ENCODE data around the gene LIFR. TPM values are rescaled to one million over a fixed set of nuclear protein-coding genes. Genes with fewer than 3 reads are reported as not detected.

The LIFR gene
- total and polyA plus RNA-seq, 2 donors, result 27.5 to 33.8 TPM

DNA sequence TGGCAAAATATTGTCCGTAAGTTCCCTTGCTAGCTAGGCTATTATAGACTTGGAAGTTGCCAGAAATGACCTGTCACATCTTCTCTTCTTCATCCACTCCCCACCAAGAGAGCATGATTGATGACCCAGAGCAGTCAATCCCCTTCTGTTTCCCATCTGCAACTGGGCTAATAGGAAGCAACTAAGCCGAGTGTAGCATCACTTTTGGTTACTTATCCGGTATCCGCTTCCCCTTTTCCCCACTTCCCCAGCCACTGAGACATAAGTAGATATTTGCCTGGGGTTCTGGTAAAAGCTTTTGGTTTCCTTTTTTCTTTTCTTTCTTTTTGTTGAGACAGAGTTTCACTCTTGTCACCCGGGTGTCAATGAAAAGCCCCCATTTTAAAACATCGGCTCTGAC, 29.4 kb upstream of the LIFR start:
- no peak for DNase-seq (ENCODE audit: low read depth in 6 of 9, low spot score in 9 of 9)
- Histone ChIP-seq H3K9me3 (ENCODE audit: control insufficient read depth in 2 of 2, insufficient read depth in 1 of 2, low read length in 1 of 2) (no peaks in the 10 kb centered on the region), H3K4me3 (ENCODE audit: low read length in 2 of 2) (no peak overlapping the region), H3K36me3 (ENCODE audit: control insufficient read depth in 2 of 2, insufficient read depth in 2 of 2, low read length in 1 of 2) (no peaks in the 10 kb centered on the region), H3K27me3 (ENCODE audit: control insufficient read depth in 2 of 2, insufficient read depth in 1 of 2, low read length in 1 of 2) (no peaks in the 10 kb centered on the region), H3K4me1 (ENCODE audit: control insufficient read depth in 2 of 2, insufficient read depth in 2 of 2, low read length in 2 of 2) (no peaks in the 10 kb centered on the region), H3K27ac (ENCODE audit: low read depth in 1 of 2, low read length in 1 of 2) (no peak overlapping the region)
- WGBS, result 45% methylated on average over 6 of the region's 6 CpGs

DNA sequence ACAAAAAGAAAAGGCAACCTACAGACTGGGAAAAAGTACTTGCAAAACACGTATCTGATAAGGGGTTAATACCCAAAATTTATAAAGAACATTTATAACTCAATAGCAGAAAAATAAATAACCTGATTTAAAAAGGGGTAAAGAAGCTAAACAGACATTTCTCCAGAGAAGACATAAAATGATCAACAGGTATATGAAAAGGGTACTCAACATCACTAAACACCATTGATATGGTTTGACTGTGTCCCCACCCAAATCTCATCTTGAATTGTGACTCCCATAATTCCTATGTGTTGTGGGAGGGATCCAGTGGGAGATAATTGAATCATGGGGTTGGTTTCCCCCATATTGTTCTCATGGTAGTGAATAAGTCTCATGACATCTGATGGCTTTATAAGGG, 27.1 kb upstream of the LIFR start:
- no peak overlapping the region for H3K27ac ChIP-seq (ENCODE audit: low read depth in 1 of 2, low read length in 1 of 2)
- no peaks in the 10 kb centered on the region for H3K4me1 ChIP-seq (ENCODE audit: control insufficient read depth in 2 of 2, insufficient read depth in 2 of 2, low read length in 2 of 2)
- H3K36me3 ChIP-seq (ENCODE audit: control insufficient read depth in 2 of 2, insufficient read depth in 2 of 2, low read length in 1 of 2), result no peaks in the 10 kb centered on the region
- no peaks in the 10 kb centered on the region for H3K9me3 ChIP-seq (ENCODE audit: control insufficient read depth in 2 of 2, insufficient read depth in 1 of 2, low read length in 1 of 2)
- WGBS, result 86% methylated on average over 1 of the region's 1 CpG
- no peak for DNase-seq (ENCODE audit: low read depth in 6 of 9, low spot score in 9 of 9)
- H3K4me3 ChIP-seq (ENCODE audit: low read length in 2 of 2), result no peak overlapping the region
- no peaks in the 10 kb centered on the region for H3K27me3 ChIP-seq (ENCODE audit: control insufficient read depth in 2 of 2, insufficient read depth in 1 of 2, low read length in 1 of 2)

DNA sequence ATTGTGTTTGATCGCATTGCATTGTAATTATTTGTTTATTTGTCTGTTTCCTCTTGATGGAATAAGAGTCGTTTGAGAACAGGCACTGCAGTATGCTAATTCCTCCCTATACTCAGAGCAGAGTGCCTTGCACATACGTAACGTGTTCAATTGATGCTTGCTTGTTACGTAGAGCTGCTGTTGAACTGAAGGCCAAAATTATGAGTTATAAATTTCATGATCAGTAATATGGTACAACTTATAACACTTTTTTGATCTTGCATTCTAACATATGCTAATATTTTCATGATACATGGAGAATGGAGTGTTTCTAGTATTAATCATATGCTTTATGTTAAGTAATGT, 26.5 kb upstream of the LIFR start:
- no peak overlapping the region for H3K27ac ChIP-seq (ENCODE audit: low read depth in 1 of 2, low read length in 1 of 2)

DNA sequence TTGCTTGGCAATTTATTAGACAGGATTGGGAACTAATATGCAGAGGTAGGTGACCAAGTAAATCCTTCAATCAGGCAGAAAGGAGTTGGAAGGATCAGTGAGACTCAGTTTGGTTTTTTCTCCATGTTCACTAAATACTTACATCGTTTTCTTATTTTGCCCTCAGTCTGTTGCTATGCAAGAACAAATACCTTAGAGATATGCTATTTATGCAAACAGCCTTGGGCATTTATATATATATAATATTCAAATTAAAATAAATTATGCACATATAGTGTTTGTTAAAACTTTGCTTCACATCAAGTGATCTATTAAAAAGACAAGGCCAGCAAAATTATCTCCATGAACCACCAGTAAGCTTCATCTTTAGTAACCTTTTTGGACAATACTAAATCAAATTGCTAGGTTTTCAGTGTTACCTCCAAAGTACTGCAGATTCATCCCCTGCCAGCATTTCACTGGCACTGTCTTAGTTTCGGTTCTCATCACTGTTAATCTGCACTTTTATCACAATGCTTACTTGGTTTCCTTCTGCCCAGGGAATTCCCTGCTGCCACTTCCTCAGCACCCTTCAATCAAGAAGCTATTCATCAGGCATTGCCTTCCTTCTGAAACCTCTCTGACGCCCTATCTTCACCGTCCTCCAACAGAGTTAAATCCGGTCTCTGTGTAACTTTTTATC, 26.0 kb upstream of the LIFR start:
- 27% methylated on average over 5 of the region's 5 CpGs for WGBS
- Histone ChIP-seq H3K4me3 (ENCODE audit: low read length in 2 of 2) (no peak overlapping the region), H3K4me1 (ENCODE audit: control insufficient read depth in 2 of 2, insufficient read depth in 2 of 2, low read length in 2 of 2) (no peaks in the 10 kb centered on the region), H3K36me3 (ENCODE audit: control insufficient read depth in 2 of 2, insufficient read depth in 2 of 2, low read length in 1 of 2) (no peaks in the 10 kb centered on the region), H3K27ac (ENCODE audit: low read depth in 1 of 2, low read length in 1 of 2) (no peak overlapping the region), H3K27me3 (ENCODE audit: control insufficient read depth in 2 of 2, insufficient read depth in 1 of 2, low read length in 1 of 2) (no peaks in the 10 kb centered on the region), H3K9me3 (ENCODE audit: control insufficient read depth in 2 of 2, insufficient read depth in 1 of 2, low read length in 1 of 2) (no peaks in the 10 kb centered on the region)
- no peak for DNase-seq (ENCODE audit: low read depth in 6 of 9, low spot score in 9 of 9)

More for the DNA sequence above, 26.5 kb upstream of the LIFR start:
- 38% methylated on average over 5 of the region's 5 CpGs for WGBS
- H3K4me3 ChIP-seq (ENCODE audit: low read length in 2 of 2), result no peak overlapping the region
- H3K4me1 ChIP-seq (ENCODE audit: control insufficient read depth in 2 of 2, insufficient read depth in 2 of 2, low read length in 2 of 2), result no peaks in the 10 kb centered on the region
- no peaks in the 10 kb centered on the region for H3K9me3 ChIP-seq (ENCODE audit: control insufficient read depth in 2 of 2, insufficient read depth in 1 of 2, low read length in 1 of 2)
- no peaks in the 10 kb centered on the region for H3K36me3 ChIP-seq (ENCODE audit: control insufficient read depth in 2 of 2, insufficient read depth in 2 of 2, low read length in 1 of 2)
- no peak for DNase-seq (ENCODE audit: low read depth in 6 of 9, low spot score in 9 of 9)
- no peaks in the 10 kb centered on the region for H3K27me3 ChIP-seq (ENCODE audit: control insufficient read depth in 2 of 2, insufficient read depth in 1 of 2, low read length in 1 of 2)

DNA sequence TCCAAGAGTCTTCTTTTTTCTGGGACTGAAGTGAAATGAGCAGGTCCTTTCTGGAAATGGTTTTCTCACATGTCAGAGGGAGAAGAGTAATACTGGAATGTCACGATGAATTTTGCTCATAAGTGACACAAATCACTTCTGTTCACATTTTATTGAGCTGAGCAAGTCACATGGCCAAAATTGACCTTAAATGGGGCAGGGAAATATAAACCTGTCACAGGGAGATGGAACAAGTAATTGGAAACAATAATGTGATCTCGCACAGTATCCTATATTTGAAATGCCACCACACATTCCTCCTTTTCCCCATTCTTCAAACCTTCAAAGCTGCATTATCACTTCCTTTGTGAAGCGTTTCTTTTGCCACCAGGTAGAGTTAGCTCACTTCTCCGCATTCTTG, 25.2 kb upstream of the LIFR start:
- Histone ChIP-seq H3K27me3 (ENCODE audit: control insufficient read depth in 2 of 2, insufficient read depth in 1 of 2, low read length in 1 of 2) (no peaks in the 10 kb centered on the region), H3K9me3 (ENCODE audit: control insufficient read depth in 2 of 2, insufficient read depth in 1 of 2, low read length in 1 of 2) (no peaks in the 10 kb centered on the region), H3K4me1 (ENCODE audit: control insufficient read depth in 2 of 2, insufficient read depth in 2 of 2, low read length in 2 of 2) (peaks cover 0 to 2% of the 10 kb centered on the region in 2 donors), H3K36me3 (ENCODE audit: control insufficient read depth in 2 of 2, insufficient read depth in 2 of 2, low read length in 1 of 2) (no peaks in the 10 kb centered on the region), H3K4me3 (ENCODE audit: low read length in 2 of 2) (no peak overlapping the region), H3K27ac (ENCODE audit: low read depth in 1 of 2, low read length in 1 of 2) (no peak overlapping the region)
- 91% methylated on average over 4 of the region's 4 CpGs for WGBS
- DNase-seq (ENCODE audit: low read depth in 6 of 9, low spot score in 9 of 9), result no peak

DNA sequence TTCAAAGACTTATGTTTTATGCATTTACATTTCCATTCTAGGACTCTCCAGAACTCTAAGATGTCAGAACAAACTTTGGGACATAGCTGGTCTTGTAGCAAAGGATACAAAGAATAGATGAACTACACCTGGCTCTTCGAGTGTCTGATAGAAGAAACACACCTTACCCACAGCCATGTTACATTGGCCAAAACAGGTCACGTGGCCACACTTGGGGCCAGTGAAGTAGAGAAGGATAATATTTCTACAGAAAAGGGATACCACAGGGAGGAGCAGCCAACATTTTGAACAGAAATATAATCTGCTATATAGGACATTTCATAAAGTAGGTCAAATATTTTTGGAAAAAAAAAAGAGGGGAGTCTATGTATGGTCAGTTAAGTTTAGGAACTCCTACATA, 22.7 kb upstream of the LIFR start:
- 94% methylated on average over 2 of the region's 2 CpGs for WGBS
- Histone ChIP-seq H3K9me3 (ENCODE audit: control insufficient read depth in 2 of 2, insufficient read depth in 1 of 2, low read length in 1 of 2) (no peaks in the 10 kb centered on the region), H3K27ac (ENCODE audit: low read depth in 1 of 2, low read length in 1 of 2) (no peak overlapping the region)

DNA sequence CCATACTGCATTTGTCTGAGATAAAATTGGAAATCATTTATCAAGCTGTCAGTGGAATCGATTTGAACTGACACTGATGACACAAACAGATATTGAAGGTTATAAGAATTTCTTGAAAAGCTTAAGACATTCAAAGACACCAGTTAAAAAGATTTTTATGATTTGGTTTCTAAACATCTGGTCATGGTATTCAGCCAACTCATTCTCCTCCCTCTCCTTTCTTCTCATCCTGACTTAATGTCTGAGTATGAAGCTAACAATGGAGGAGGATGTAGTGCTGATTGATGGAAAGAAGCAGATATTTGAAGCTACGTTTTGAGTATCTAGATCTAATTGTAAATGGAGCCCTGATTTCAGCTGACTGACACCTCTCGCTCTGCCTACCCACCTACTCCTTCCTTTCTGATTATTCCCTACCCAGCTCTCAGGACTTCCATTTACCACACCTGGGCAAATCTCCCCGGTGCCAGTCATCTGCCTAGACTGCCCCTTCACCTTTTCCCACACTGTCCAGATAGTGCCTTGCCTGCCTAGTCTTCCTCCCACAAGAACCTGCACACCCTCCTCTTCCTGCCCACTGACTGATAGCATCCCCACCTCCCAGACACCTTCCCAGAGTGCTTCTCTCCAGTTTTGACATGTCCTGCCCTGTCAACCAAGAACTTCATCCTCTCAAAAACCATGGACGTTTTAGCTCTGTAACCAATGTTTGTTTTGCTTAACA, 20.7 kb upstream of the LIFR start:
- Histone ChIP-seq H3K4me1 (ENCODE audit: control insufficient read depth in 2 of 2, insufficient read depth in 2 of 2, low read length in 2 of 2) (peaks cover 0 to 2% of the 10 kb centered on the region in 2 donors), H3K9me3 (ENCODE audit: control insufficient read depth in 2 of 2, insufficient read depth in 1 of 2, low read length in 1 of 2) (no peaks in the 10 kb centered on the region), H3K36me3 (ENCODE audit: control insufficient read depth in 2 of 2, insufficient read depth in 2 of 2, low read length in 1 of 2) (no peaks in the 10 kb centered on the region), H3K27me3 (ENCODE audit: control insufficient read depth in 2 of 2, insufficient read depth in 1 of 2, low read length in 1 of 2) (no peaks in the 10 kb centered on the region), H3K4me3 (ENCODE audit: low read length in 2 of 2) (no peak overlapping the region), H3K27ac (ENCODE audit: low read depth in 1 of 2, low read length in 1 of 2) (no peak overlapping the region)
- no peak for DNase-seq (ENCODE audit: low read depth in 6 of 9, low spot score in 9 of 9)
- 69% methylated on average over 5 of the region's 5 CpGs for whole genome bisulfite sequencing

More for the DNA sequence above, 22.7 kb upstream of the LIFR start:
- DNase-seq (ENCODE audit: low read depth in 6 of 9, low spot score in 9 of 9), result no peak
- Histone ChIP-seq H3K4me3 (ENCODE audit: low read length in 2 of 2) (no peak overlapping the region), H3K27me3 (ENCODE audit: control insufficient read depth in 2 of 2, insufficient read depth in 1 of 2, low read length in 1 of 2) (no peaks in the 10 kb centered on the region), H3K4me1 (ENCODE audit: control insufficient read depth in 2 of 2, insufficient read depth in 2 of 2, low read length in 2 of 2) (peaks cover 0 to 2% of the 10 kb centered on the region in 2 donors), H3K36me3 (ENCODE audit: control insufficient read depth in 2 of 2, insufficient read depth in 2 of 2, low read length in 1 of 2) (no peaks in the 10 kb centered on the region)

DNA sequence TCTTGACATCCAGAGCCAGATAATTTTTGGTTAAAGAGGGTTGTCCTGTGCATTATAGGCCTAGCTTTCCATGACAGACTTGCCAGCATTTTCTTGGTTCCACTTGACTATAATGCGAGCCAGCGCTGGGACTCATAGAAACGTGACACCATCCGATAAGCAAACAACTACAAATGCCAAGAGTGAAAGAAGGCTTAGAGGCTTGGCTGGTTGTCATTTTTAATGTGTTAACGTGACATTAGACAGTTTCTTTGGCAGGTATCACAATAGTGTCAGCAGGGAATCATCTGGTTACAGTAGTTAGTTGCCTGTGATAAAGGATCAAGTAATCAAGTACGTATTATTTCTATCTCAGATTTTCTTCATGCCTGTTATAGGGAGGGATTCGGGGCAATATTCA, 20.0 kb upstream of the LIFR start:
- DNase-seq (ENCODE audit: low read depth in 6 of 9, low spot score in 9 of 9), result no peak
- no peaks in the 10 kb centered on the region for H3K27me3 ChIP-seq (ENCODE audit: control insufficient read depth in 2 of 2, insufficient read depth in 1 of 2, low read length in 1 of 2)
- no peaks in the 10 kb centered on the region for H3K36me3 ChIP-seq (ENCODE audit: control insufficient read depth in 2 of 2, insufficient read depth in 2 of 2, low read length in 1 of 2)
- peaks cover 0 to 2% of the 10 kb centered on the region in 2 donors for H3K4me1 ChIP-seq (ENCODE audit: control insufficient read depth in 2 of 2, insufficient read depth in 2 of 2, low read length in 2 of 2)
- H3K9me3 ChIP-seq (ENCODE audit: control insufficient read depth in 2 of 2, insufficient read depth in 1 of 2, low read length in 1 of 2), result no peaks in the 10 kb centered on the region
- H3K27ac ChIP-seq (ENCODE audit: low read depth in 1 of 2, low read length in 1 of 2), result peak overlapping the region in 1 of 2 donors; percentile 10
- WGBS, result 91% methylated on average over 7 of the region's 7 CpGs
- H3K4me3 ChIP-seq (ENCODE audit: low read length in 2 of 2), result no peak overlapping the region

DNA sequence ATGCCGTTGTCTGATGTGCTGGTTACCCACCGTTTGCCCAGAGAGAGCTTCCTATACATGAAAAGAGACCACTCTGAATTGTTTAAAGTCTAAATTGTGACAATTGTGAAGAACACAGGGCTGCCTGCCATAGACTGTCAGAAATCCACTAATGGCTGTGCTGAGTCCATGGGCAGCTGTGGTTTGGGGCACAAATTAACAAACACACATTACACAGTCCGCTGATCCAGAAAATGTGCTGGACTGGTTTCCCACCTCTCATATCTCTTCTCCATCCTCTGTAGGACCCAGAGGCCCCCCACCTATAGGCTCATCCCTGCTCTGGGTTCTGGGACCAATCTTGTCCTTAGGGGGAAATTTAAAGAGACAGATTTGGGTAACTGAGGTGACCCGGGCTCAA, 19.0 kb upstream of the LIFR start:
- Histone ChIP-seq H3K27me3 (ENCODE audit: control insufficient read depth in 2 of 2, insufficient read depth in 1 of 2, low read length in 1 of 2) (no peaks in the 10 kb centered on the region), H3K27ac (ENCODE audit: low read depth in 1 of 2, low read length in 1 of 2) (no peak overlapping the region), H3K4me3 (ENCODE audit: low read length in 2 of 2) (no peak overlapping the region), H3K36me3 (ENCODE audit: control insufficient read depth in 2 of 2, insufficient read depth in 2 of 2, low read length in 1 of 2) (no peaks in the 10 kb centered on the region), H3K9me3 (ENCODE audit: control insufficient read depth in 2 of 2, insufficient read depth in 1 of 2, low read length in 1 of 2) (no peaks in the 10 kb centered on the region), H3K4me1 (ENCODE audit: control insufficient read depth in 2 of 2, insufficient read depth in 2 of 2, low read length in 2 of 2) (peaks cover 0 to 2% of the 10 kb centered on the region in 2 donors)
- no peak for DNase-seq (ENCODE audit: low read depth in 6 of 9, low spot score in 9 of 9)
- 94% methylated on average over 4 of the region's 4 CpGs for WGBS

Measured in thymus (tissue), 11 donors.